Activated CD4-positive, alpha-beta T cell treated with anti-CD3 and anti-CD28 coated beads for 36 hours (primary cell): ENCODE results near the gene WDR70. TPM values are rescaled to one million over a fixed set of nuclear protein-coding genes. Genes with fewer than 3 reads are reported as not detected.

Experiments used
- ATAC-seq: fragments of 200-7000 bp; cut with Tn5 transposase; one replicate; pipeline ENCODE4 v1.10.0; 2021; ENCODE audit warnings: mild to moderate bottlenecking, moderate library complexity
- CTCF ChIA-PET: fragments of 350-600 bp; sonication (Branson Sonifier 250); formaldehyde crosslinking; loops from one replicate; lab custom pipeline; 2021; ENCODE audit warnings: antibody characterized with exemption; lab: Charles Lee
- POLR2A ChIA-PET: fragments of 350-600 bp; sonication (Branson Sonifier 250); formaldehyde crosslinking; loops from one replicate; lab custom pipeline; 2021; ENCODE audit warnings: antibody characterized with exemption, inconsistent platforms; lab: Charles Lee
- DNase-seq: peaks from one replicate; pipeline ENCODE4 v3.0.0-alpha.2; 2020
- H3K27ac Mint-ChIP-seq: one replicate; pipeline ENCODE4 v1.8.0; 2021; ENCODE audit warnings: mixed read lengths
- H3K27me3 Mint-ChIP-seq: one replicate; pipeline ENCODE4 v1.8.0; 2021; ENCODE audit warnings: mixed read lengths
- H3K36me3 Mint-ChIP-seq: one replicate; pipeline ENCODE4 v1.8.0; 2021; ENCODE audit warnings: low read depth, mixed read lengths
- H3K4me1 Mint-ChIP-seq: one replicate; pipeline ENCODE4 v1.8.0; 2021; ENCODE audit warnings: mixed read lengths
- H3K4me3 Mint-ChIP-seq: one replicate; pipeline ENCODE4 v1.8.0; 2021; ENCODE audit warnings: mild to moderate bottlenecking, moderate library complexity, mixed read lengths
- H3K9me3 Mint-ChIP-seq: one replicate; pipeline ENCODE4 v1.8.0; 2021; ENCODE audit warnings: low read depth, mixed read lengths
- intact Hi-C, 2 experiments: fragments of 100-400 bp; cut with DNase I in 1 of 2; cut with micrococcal nuclease in 1 of 2; formaldehyde crosslinking; loops; one replicate each; pipeline versions ENCODE4 v1.14.2 to v1.15.1; 2022 to 2024; cut with DNase I, micrococcal nuclease
- total RNA-seq, 2 experiments: library from RNA; stranded (reverse); gene quantifications; one replicate each; pipeline ENCODE4 v1.2.3, GENCODE V29; 2021

The WDR70 gene
- total RNA-seq, 2 experiments from 2014 or later = 33.6 to 38.3 TPM

DNA sequence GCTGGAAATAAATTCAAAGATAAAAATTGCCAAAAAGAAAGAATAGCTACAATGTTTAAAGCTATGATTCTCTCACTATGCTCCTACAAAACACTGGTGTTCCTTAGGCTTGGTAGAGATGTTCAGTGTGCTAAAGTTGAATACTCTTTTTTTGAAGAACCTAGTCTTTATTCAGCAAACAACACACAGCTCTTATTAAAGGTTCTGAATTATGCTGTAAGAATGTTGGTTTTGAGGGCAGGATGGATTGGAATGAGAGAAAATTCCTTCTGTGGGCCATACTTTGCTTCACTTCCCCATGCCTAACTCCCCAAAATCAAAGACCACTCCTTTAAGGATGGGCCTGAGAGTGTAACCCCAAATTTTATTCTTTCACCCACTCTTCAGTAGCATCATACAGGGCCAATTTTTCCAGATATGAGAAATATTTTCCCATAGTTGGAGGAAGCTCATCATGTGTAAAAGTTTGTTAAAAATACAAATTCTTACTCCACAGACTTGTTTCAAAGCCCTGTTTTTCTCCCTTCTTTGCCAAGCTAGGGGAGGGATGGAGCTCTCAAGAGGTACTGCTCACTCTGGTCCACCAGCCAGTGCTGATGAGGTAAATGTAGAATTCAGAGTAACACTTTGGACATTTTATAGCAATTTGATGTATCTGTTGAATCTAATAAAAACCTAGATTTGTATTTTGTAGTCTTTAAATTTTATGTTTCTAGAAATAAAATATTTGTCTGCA, 361.4 kb downstream of the WDR70 start:
- H3K4me1 Mint-ChIP-seq = peaks cover 23% of the 10 kb centered on the region
- POLR2A ChIA-PET = interaction anchor here (0.6 kb wide), 1 partner anchor 417 kb away, joined by 4 read pairs; no protein-coding TSS in a partner anchor
- no peak for DNase-seq
- intact Hi-C loops = no loop called here
- CTCF ChIA-PET = interaction anchor here (0.9 to 2.0 kb wide), 5 partner anchors 19 to 336 kb away, joined by 3 to 5 read pairs (median 3); no protein-coding TSS in a partner anchor
- H3K9me3 Mint-ChIP-seq = peaks cover 2% of the 10 kb centered on the region
- no peak overlapping the region for H3K4me3 Mint-ChIP-seq
- H3K36me3 Mint-ChIP-seq = peaks cover 56% of the 10 kb centered on the region
- H3K27me3 Mint-ChIP-seq = no peaks in the 10 kb centered on the region
- no peak for ATAC-seq
- H3K27ac Mint-ChIP-seq = no peak overlapping the region

DNA sequence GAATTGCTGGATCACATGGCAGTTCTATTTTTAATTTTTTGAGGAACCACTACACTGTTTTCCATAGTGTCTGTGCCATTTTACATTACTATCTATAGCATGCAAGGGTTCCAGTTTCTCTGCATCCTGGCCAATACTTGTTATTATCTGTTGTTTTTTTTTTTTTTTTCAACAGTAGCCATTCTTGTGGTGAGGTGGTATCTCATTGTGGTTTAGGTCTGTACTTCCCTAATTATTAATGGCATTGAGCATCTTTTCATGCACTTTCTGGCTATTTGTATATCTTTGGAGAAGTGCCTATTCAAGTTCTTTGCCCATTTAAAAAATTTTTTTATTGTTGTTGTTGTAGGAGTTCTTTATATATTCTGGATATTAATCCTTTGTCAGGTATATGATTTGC, 363.0 kb downstream of the WDR70 start:
- H3K9me3 Mint-ChIP-seq = peaks cover 9% of the 10 kb centered on the region
- intact Hi-C loops = no loop called here
- no peak overlapping the region for H3K4me3 Mint-ChIP-seq
- peaks cover 65% of the 10 kb centered on the region for H3K36me3 Mint-ChIP-seq
- CTCF ChIA-PET = no interaction called here
- no peak for ATAC-seq
- H3K27ac Mint-ChIP-seq = no peak overlapping the region
- no peaks in the 10 kb centered on the region for H3K27me3 Mint-ChIP-seq
- POLR2A ChIA-PET = no interaction called here
- no peak for DNase-seq
- H3K4me1 Mint-ChIP-seq = peaks cover 16% of the 10 kb centered on the region

DNA sequence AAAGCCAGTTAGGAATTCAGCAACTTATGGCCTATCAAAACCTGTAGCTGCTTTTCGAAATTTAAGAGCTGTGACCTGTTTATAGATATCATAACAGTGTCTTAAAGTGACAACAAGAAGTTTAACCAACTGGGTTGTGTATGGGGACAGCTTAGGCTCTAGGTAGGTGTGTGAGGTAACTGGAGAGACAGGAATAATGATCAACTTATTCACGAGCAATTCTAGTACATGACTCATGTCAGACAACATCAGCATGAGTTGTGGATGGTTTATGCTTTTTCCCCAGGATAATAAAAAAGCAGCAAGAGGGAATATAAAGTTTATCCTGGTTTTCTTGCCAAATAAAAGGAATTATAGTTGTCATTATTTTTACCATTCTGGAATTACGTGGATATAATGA, 372.1 kb downstream of the WDR70 start:
- DNase-seq (no peak), ATAC-seq (no peak)
- Mint-ChIP-seq H3K27ac (no peak overlapping the region), H3K9me3 (peaks cover 20% of the 10 kb centered on the region), H3K4me3 (no peak overlapping the region), H3K36me3 (peaks cover 29% of the 10 kb centered on the region), H3K4me1 (no peaks in the 10 kb centered on the region), H3K27me3 (no peaks in the 10 kb centered on the region)
- intact Hi-C loops = loop anchor here in 1 of 2 experiments (10.0 kb wide), 1 partner anchor 326 kb away; no protein-coding TSS in a partner anchor
- CTCF ChIA-PET = interaction anchor here (0.6 kb wide), 1 partner anchor 14 kb away, joined by 3 read pairs; no protein-coding TSS in a partner anchor
- POLR2A ChIA-PET = interaction anchor here (0.7 kb wide), 1 partner anchor 21 kb away, joined by 3 read pairs; no protein-coding TSS in a partner anchor

DNA sequence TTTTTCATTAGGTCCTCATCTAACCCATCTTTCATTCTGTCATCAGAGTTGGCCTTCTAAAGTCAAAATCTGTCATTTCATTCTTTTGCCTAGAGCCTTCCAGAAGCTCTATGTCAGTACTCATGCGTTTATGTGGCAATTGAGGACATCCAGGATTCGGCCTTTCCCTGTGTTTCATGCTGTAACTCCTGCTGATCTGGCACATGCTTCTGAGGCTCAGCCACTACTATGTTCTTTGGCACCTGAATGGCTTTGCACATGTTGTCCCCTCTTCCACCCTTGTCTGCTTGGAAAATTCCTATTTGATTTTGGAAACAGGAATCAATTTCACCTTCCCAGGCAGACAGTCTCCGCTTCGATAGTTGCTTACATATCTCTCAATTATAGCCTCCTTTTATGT, 375.9 kb downstream of the WDR70 start:
- POLR2A ChIA-PET = no interaction called here
- intact Hi-C loops = loop anchor here in 1 of 2 experiments (10.0 kb wide), 1 partner anchor 330 kb away; no protein-coding TSS in a partner anchor
- H3K27ac Mint-ChIP-seq = no peak overlapping the region

DNA sequence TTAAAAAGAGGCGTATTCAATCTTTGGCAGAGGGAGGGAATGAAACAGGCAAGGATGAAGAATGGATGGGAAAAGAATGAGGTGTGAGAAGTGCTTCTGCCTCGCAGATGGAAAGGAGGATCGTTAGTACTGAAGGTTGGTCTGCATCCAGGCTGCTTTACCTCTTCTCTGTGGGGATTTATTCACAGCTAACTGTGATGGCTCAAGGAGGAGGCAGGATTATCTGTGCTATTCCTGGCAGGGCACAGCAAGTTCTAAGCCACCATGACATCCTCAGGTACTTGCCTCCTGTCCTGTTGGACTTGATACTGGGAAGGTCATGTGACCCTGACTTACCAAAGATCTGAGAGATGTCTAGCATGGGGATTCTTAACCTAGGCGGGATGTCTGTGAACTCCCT, 376.5 kb downstream of the WDR70 start:
- peaks cover 22% of the 10 kb centered on the region for H3K36me3 Mint-ChIP-seq
- no peak for ATAC-seq
- peaks cover 14% of the 10 kb centered on the region for H3K9me3 Mint-ChIP-seq
- no peak overlapping the region for H3K27ac Mint-ChIP-seq
- H3K4me3 Mint-ChIP-seq = no peak overlapping the region
- no peaks in the 10 kb centered on the region for H3K4me1 Mint-ChIP-seq
- intact Hi-C loops = loop anchor here in 1 of 2 experiments (10.0 kb wide), 1 partner anchor 331 kb away; no protein-coding TSS in a partner anchor
- DNase-seq = no peak
- POLR2A ChIA-PET = no interaction called here
- no peaks in the 10 kb centered on the region for H3K27me3 Mint-ChIP-seq
- CTCF ChIA-PET = interaction anchor here (0.9 kb wide), 1 partner anchor 20 kb away, joined by 3 read pairs; no protein-coding TSS in a partner anchor

More for the DNA sequence above, 375.9 kb downstream of the WDR70 start:
- CTCF ChIA-PET = interaction anchor here (0.9 kb wide), 1 partner anchor 20 kb away, joined by 3 read pairs; no protein-coding TSS in a partner anchor
- Mint-ChIP-seq H3K36me3 (peaks cover 22% of the 10 kb centered on the region), H3K9me3 (peaks cover 14% of the 10 kb centered on the region), H3K4me1 (no peaks in the 10 kb centered on the region), H3K27me3 (no peaks in the 10 kb centered on the region), H3K4me3 (no peak overlapping the region)
- ATAC-seq (no peak), DNase-seq (no peak)

DNA sequence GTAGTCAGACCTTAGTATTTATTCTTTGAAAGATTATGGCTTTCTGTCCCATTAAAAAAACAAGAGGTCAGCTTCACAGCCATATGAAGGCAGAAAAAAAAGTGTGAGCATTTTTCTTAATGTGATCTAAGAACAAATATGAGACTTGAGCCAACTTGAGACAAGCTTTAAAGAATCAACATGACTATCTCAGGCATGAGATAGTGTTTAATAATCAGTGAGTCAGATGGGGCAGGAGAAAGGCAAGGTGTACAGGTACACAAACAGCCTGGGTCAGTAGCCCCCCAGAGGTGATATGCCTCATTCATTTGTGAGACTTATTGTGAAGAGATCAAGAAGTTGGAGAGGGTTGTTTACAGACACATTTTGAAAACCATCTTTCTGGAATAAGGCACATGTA, 377.1 kb downstream of the WDR70 start:
- peaks cover 14% of the 10 kb centered on the region for H3K9me3 Mint-ChIP-seq
- no peak overlapping the region for H3K27ac Mint-ChIP-seq
- no peaks in the 10 kb centered on the region for H3K4me1 Mint-ChIP-seq
- H3K36me3 Mint-ChIP-seq = peaks cover 22% of the 10 kb centered on the region
- ATAC-seq (no peak), DNase-seq (no peak)
- no peaks in the 10 kb centered on the region for H3K27me3 Mint-ChIP-seq
- POLR2A ChIA-PET = no interaction called here
- CTCF ChIA-PET = no interaction called here
- intact Hi-C loops = loop anchor here in 1 of 2 experiments (10.0 kb wide), 1 partner anchor 331 kb away; no protein-coding TSS in a partner anchor
- H3K4me3 Mint-ChIP-seq = no peak overlapping the region

DNA sequence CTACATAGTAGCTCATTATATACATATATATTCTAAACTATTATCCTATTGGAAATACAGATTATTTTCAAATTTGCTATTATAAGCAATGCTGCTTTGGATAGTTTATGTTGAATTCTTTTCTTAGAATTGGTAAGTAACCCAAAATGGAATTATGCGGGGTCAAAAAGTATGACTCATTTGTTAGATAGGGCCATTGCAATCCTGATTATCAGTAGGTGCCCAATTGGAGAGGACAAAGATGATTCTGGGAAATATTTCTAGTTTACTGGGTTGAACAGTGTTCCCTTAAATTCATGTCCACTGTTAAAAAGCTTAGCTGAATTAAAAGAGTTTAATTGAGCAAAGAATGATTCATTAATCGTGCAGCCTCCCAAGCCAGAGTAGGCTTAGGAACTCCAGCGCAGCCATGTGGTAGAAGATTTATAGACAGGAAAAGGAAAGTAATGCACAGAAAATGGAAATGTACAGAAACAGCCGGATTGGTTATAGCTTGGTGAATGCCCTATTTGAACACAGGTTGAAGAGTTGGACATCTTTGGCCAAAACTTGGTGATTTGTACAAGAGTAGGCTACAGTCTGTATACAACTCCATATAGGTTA, 379.0 kb downstream of the WDR70 start:
- CTCF ChIA-PET = interaction anchor here (1.0 kb wide), 1 partner anchor 17 kb away, joined by 7 read pairs; no protein-coding TSS in a partner anchor
- intact Hi-C loops = loop anchor here in 1 of 2 experiments (10.0 kb wide), 1 partner anchor 333 kb away; no protein-coding TSS in a partner anchor
- Mint-ChIP-seq H3K27me3 (no peaks in the 10 kb centered on the region), H3K27ac (no peak overlapping the region), H3K36me3 (peaks cover 20% of the 10 kb centered on the region), H3K9me3 (peaks cover 14% of the 10 kb centered on the region), H3K4me1 (no peaks in the 10 kb centered on the region), H3K4me3 (no peak overlapping the region)
- DNase-seq (no peak), ATAC-seq (no peak)
- POLR2A ChIA-PET = no interaction called here

DNA sequence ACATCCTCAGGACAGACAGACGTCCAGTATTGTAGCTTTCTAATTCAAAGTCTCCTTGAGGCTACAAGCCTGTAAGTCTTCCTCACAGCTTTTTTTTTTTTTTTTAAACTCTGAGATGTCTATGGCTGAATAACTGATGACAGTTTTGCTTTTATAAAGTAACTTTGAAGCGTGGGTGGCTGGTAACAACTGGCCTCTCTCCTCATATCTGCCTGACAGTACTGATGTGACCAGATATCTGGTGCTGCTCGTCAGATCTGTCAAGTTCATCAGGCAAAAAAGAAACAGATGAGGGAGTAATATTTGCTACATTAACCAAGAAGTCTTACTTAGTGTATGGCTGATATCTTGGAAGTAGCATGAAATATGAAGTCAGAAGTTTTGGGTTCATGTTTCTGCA, 388.1 kb downstream of the WDR70 start:
- no peak for DNase-seq
- intact Hi-C loops = no loop called here
- peaks cover 8% of the 10 kb centered on the region for H3K27me3 Mint-ChIP-seq
- no peak overlapping the region for H3K4me3 Mint-ChIP-seq
- no peaks in the 10 kb centered on the region for H3K9me3 Mint-ChIP-seq
- no peak for ATAC-seq
- H3K36me3 Mint-ChIP-seq = no peaks in the 10 kb centered on the region
- ChIA-PET POLR2A (no interaction called here), CTCF (no interaction called here)
- H3K4me1 Mint-ChIP-seq = no peaks in the 10 kb centered on the region
- H3K27ac Mint-ChIP-seq = no peak overlapping the region

DNA sequence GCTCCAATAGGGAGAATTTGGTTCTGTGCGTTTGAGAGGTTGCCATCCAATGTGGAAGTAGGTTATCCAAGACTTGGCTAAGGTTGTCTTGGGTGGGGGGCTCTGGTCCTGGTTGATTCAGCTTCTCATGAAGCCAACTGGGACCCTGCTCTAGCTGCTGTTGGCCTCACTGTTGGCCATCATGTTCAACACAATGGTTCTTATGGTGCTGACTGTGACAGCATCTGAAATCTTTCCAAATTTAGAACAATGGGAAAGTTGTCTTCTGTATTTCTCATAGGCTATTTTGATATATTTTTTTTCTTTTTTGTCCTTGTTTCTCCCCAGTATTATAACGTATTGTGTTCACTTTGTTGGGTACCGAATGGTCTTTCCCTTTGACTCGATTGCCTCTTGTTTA, 388.8 kb downstream of the WDR70 start:
- H3K27ac Mint-ChIP-seq = no peak overlapping the region
- ChIA-PET POLR2A (no interaction called here), CTCF (no interaction called here)
- H3K4me3 Mint-ChIP-seq = no peak overlapping the region
- intact Hi-C loops = no loop called here
- H3K36me3 Mint-ChIP-seq = no peaks in the 10 kb centered on the region
- no peaks in the 10 kb centered on the region for H3K9me3 Mint-ChIP-seq
- no peaks in the 10 kb centered on the region for H3K4me1 Mint-ChIP-seq
- ATAC-seq = no peak
- peaks cover 8% of the 10 kb centered on the region for H3K27me3 Mint-ChIP-seq
- DNase-seq = no peak

DNA sequence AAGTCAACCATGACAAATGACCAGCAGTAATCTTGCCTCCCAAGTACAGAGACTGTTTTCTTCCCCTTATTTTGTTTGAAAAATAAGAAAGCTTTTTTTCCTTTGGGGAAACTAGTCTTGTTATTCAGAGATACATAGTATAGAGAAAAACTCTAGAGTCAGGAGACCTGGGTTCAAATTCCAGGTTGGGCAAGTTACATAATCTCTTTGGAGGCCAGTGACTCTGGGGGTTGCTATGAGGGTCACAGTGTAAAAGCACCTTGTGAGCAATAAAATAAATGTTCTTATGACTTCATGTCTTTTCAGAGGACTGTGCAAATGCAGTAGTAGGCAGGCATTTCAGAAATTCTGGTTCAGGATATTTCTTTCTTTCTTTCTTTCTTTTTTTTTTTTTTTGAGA, 389.3 kb downstream of the WDR70 start:
- H3K36me3 Mint-ChIP-seq = no peaks in the 10 kb centered on the region

DNA sequence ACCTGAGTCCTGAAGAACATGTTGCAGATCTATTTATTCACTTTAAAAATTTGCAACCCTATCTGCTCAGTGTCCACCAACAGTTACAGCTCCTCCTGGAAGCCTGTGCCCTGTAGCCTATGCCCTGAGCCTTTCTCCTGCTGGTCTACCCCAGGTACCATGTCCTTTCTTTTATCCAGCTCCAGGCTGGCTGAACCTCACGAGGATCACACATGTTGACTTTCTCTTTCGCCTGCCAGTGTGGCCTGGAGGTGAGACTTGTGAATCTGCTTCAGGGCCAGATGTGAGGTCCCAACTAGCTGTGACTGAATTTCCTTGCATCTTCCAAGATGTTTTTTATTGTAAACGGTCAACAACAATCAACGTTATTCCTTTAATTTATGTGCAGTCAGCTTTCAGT, 390.0 kb downstream of the WDR70 start:
- CTCF ChIA-PET = interaction anchor here (0.6 kb wide), 1 partner anchor 615 kb away, joined by 3 read pairs; no protein-coding TSS in a partner anchor
- no peak overlapping the region for H3K4me3 Mint-ChIP-seq
- intact Hi-C loops = no loop called here
- H3K36me3 Mint-ChIP-seq = no peaks in the 10 kb centered on the region
- POLR2A ChIA-PET = no interaction called here
- H3K27ac Mint-ChIP-seq = no peak overlapping the region
- H3K4me1 Mint-ChIP-seq = no peaks in the 10 kb centered on the region
- peaks cover 8% of the 10 kb centered on the region for H3K27me3 Mint-ChIP-seq
- H3K9me3 Mint-ChIP-seq = no peaks in the 10 kb centered on the region
- DNase-seq (no peak), ATAC-seq (no peak)

More for the DNA sequence above, 389.3 kb downstream of the WDR70 start:
- POLR2A ChIA-PET = no interaction called here
- no peak overlapping the region for H3K4me3 Mint-ChIP-seq
- CTCF ChIA-PET = interaction anchor here (0.6 kb wide), 1 partner anchor 615 kb away, joined by 3 read pairs; no protein-coding TSS in a partner anchor
- H3K27ac Mint-ChIP-seq = no peak overlapping the region
- no peaks in the 10 kb centered on the region for H3K4me1 Mint-ChIP-seq
- H3K9me3 Mint-ChIP-seq = no peaks in the 10 kb centered on the region
- DNase-seq (no peak), ATAC-seq (no peak)
- peaks cover 8% of the 10 kb centered on the region for H3K27me3 Mint-ChIP-seq
- intact Hi-C loops = no loop called here
